Stimulated activated CD8-positive, alpha-beta memory T cell treated with anti-CD3 and anti-CD28 coated beads, Interleukin-7, amount 100 ng/mL, for 24 hours (primary cell): Measurements from ENCODE around the gene RTN4R.

Source experiments
- DNase-seq: peaks from one replicate; pipeline ENCODE4 v3.0.0-alpha.2; 2020; ENCODE audit warnings: low read depth

The RTN4R gene

GRCh38 chr22:20257212-20258020 lies 10.7 kb downstream of the RTN4R start:
- DNase-seq: no peak

DNA sequence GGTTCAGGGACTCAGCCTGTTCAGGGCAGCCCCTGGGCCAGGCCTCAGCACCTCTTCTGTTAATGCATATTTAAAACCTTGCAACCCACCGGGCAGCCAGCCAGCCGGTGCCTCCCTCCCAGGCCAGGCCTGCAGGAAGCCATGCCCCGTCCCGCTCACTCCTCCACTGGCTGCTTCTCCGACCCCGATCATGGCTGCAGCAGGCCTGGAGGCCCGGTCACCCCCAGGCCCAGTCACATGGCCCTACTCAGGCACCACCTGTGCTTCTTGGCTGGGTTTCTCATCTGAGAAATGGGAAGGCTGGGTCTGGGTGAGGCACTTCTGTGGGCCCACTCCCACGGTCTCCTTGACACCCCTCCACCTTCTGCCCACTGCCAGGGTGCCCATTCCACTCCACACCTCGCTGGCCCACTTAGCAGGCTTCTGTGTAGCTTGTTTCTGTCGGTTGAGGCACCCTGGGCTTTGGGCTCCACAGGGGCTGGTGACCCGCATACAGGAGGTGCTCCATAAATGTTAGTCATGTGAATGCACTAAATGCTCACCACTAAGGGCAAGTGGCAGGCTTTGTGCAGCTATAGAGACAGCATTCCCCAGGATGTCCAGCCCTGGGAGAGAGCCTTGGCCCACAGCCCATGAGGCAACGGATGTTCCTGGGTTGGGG lies 11.4 kb downstream of the RTN4R start:
- DNase-seq: no peak

DNA sequence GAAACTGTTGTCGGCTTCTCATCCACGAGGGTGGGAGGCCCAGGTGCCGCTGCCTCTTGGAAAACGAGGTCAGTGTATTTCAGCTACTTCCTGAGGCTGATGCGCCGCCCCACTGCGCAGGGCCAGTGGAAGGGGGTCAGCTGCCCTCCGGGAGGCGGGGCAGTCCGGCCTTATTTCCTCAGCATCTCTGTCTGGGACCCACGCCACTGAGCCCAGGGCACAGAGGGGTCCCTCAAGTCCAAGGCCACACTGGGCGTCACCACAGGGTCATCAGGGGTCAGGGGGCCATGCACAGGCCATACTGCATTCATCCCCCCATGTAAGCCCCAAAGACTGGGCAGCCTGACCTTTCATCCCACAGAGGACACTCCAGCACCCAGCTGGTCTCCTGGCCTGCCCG lies 12.1 kb downstream of the RTN4R start:
- no peak for DNase-seq

- no peak for DNase-seq
Measured at GRCh38 chr22:20254975-20255946, 12.9 kb downstream of the RTN4R start.

DNA sequence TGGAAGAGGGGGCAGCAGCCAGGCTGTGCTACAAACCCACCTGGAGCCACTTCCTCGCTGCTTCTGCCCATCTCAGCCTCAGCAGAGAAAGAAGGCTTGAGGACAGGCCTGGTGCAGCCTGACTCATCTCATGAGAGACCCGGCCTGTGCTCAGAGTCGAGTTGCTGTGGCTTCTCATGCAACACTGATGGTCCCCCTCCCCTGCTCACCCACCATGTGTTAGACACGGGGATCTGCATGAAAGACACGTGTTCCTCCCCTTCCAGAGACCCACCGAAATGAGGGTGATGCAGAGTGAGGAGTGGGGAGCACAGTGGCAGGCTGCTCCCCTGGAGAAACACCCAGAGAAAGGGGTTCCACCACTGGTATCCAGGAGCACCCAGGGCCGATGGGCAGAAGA lies 15.0 kb downstream of the RTN4R start:
- no peak for DNase-seq

GRCh38 chr22:20251981-20252380 lies 16.1 kb downstream of the RTN4R start:
- DNase-seq: no peak

GRCh38 chr22:20251491-20251890 lies 16.6 kb downstream of the RTN4R start:
- DNase-seq: no peak

DNA sequence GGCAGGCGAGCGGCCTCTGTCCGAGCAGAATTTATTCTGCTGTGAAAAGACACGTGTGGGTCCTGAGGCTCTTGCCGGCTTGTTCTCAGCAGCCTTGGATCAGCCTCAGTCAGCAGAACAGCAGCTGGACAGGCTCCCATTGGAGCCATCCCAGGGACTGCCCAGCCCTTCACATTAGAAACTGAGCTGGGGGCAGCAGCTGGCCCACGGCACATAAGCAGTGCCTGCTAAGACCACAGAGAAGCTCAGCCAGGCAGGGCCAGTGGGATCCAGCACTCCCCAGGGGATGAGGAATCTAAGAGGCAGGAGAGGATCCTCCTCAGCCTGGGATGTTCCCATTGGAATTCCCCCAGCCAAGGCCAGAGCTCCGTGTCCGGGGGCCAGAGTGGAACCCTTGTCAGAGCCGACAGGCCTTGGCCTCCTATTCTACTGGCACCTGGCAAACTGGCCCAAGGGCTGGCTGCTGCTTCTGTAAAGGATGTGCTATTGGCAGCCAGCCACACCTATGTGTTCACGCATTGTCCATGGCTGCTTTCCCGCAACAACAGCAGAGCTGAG lies 18.2 kb downstream of the RTN4R start:
- no peak for DNase-seq

- DNase-seq: no peak
Measured at GRCh38 chr22:20248461-20248978, 19.6 kb downstream of the RTN4R start.

GRCh38 chr22:20247608-20248171 lies 20.4 kb downstream of the RTN4R start:
- no peak for DNase-seq

- no peak for DNase-seq
Measured at GRCh38 chr22:20247010-20247505, 21.1 kb downstream of the RTN4R start.

GRCh38 chr22:20246368-20247009 lies 21.6 kb downstream of the RTN4R start:
- DNase-seq: no peak

DNA sequence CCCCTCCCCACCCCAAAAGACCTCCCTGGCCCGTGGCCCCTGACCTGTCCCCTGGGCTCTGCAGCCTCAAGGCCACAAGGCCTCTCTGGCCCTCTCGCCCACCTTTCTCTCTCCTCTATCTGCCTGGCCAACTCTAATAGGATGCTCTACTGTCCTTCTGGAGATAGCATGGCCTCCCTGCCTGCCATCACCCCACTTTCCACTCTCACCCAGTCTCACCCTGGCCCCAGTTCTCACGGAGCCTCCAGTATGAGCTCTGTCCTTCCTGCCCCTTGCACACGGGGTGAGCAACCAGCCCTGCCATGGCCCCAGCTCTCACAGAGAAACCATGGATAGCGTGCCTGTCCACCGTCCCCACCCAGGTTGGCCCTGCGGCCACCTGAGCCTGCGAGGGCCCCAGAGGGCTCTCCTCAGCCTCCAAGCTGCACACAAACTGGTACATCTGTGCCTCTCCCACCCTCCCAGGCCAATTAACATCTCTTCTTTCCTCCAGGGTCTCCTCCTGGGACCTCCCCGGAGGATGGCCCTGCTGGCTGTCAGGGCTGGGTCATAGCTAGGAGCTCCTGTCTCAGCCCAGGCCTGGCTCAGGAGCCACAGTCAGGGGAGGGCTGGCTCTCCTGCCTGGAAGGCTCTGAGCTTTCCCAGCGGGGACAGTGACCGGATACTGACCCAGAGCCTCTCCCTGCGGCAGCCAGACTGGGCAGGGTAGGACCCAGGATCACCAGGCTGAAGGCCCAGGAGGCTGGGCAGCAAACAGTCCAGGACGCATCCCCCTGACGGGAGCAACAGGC lies 22.3 kb downstream of the RTN4R start:
- DNase-seq: no peak

- DNase-seq: no peak
Measured at GRCh38 chr22:20244691-20245576, 23.2 kb downstream of the RTN4R start.

DNA sequence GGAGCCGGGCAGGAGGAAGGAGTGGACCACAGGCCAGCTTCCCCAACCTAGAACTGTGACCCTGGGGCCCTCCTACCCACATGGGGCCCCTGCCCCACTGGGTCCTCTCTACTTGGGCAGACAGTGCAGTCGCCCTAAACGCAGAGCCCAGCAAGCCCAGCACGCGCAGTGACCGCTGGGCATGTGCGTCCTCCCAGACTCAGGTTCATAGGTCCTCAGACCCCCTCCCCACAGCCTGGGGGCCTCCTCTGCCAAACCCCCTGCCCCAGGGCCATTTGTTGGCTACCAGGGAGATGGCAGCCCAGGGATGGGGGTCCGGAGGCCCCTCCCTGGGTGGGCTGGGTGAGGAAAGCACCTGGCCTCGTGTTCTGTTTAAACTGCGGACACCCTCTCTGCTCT lies 23.9 kb downstream of the RTN4R start:
- DNase-seq: no peak

DNA sequence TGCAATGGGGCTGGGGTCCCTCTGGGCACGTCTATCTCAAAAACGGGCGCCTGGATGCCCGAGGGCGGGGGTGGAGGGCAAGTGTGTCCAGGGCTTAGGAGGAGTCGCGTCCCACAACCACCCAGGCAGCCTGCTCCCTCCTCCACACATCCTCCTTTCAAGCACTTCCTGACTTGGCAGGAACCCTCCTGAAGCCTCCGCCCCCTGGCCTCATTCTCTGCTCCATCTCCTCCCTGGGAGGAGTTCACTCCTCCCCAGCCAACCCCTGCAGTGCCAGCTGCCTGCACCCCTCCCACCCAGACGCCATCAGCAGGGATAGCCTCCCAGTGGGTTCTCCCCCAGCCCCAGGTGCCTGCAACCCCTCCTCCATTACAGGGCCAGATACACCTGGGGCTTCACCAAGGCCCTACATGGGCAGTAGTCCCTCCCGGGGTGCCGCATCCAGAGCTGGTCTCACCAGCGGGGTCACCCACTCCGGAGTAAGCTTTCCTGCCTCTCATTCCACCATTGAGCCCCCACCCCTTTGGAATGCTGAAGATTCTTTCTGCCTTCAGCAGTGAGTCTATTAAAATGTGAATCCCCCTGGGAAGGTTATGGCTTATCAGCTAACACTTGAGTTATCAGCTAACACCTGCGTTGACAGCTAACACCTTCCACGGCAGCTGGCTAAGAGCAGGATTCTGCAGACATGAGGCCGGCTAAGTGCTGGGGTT lies 24.4 kb downstream of the RTN4R start:
- DNase-seq: no peak

DNA sequence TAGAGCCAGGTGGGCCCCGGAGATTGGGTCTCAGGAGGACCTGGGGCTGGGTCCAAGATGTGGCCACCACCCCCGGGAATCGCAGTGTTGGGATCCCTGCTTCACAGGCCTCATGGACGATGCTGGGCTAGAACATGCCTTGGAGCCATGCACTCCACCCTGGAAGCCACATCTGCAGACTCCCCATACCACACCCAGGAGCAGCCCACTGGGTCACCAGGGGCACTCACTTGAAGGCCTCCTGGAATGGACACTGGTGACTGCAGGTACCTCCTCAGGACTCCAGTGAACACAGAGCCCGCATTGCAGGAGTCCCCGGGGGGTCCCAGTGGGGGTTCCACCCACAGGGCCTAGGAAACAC lies 25.0 kb downstream of the RTN4R start:
- no peak for DNase-seq

GRCh38 chr22:20242393-20243175 lies 25.5 kb downstream of the RTN4R start:
- DNase-seq: no peak
